Trophoblast cell (in vitro differentiated cells and primary cell): ENCODE data around the gene VOPP1.
A peak's percentile ranks its signal among the peaks of the same experiment; 100 is the strongest.

ENCODE experiments used
- DNase-seq, 2 donors: peaks; one replicate each; pipeline ENCODE4 v3.0.0-alpha.2; 2016
- H2AFZ ChIP-seq: 2 replicates; pipeline ENCODE4 v1.6.1; 2013; ENCODE audit warnings: low read length, moderate library complexity, mild to moderate bottlenecking; ENCODE audit not compliant: insufficient read depth, poor library complexity
- H2AK5ac ChIP-seq: 2 replicates; pipeline ENCODE4 v1.6.1; 2013; ENCODE audit warnings: mild to moderate bottlenecking, low read length
- H2BK120ac ChIP-seq: 2 replicates; pipeline ENCODE4 v1.6.1; 2013; ENCODE audit warnings: low read length, mild to moderate bottlenecking, moderate library complexity; ENCODE audit not compliant: insufficient read depth, poor library complexity
- H2BK12ac ChIP-seq: 2 replicates; pipeline ENCODE4 v1.6.1; 2013; ENCODE audit warnings: mild to moderate bottlenecking, low read length, moderate library complexity
- H2BK5ac ChIP-seq: 2 replicates; pipeline ENCODE4 v1.6.1; 2013; ENCODE audit warnings: low read length, low read depth, moderate library complexity, mild to moderate bottlenecking; ENCODE audit not compliant: poor library complexity
- H3K14ac ChIP-seq: 2 replicates; pipeline ENCODE4 v1.6.1; 2013; ENCODE audit warnings: mild to moderate bottlenecking, low read length
- H3K18ac ChIP-seq: 2 replicates; pipeline ENCODE4 v1.6.1; 2013; ENCODE audit warnings: mild to moderate bottlenecking, low read length
- H3K23ac ChIP-seq: 2 replicates; pipeline ENCODE4 v1.6.1; 2013; ENCODE audit warnings: low read length
- H3K27ac ChIP-seq: 2 replicates; pipeline ENCODE4 v1.5.1; 2013; ENCODE audit warnings: low read depth, mild to moderate bottlenecking, inconsistent platforms, low read length, moderate library complexity
- H3K27me3 ChIP-seq: 2 replicates; pipeline ENCODE4 v1.6.1; 2013; ENCODE audit warnings: inconsistent platforms, mild to moderate bottlenecking, low read length, moderate library complexity; ENCODE audit not compliant: insufficient read depth
- H3K36me3 ChIP-seq, 2 experiments: 1 replicate in 1 of 2; 2 replicates in 1 of 2; pipeline ENCODE4 v1.6.1; 2013; ENCODE audit warnings: low read length in 2 of 2, mild to moderate bottlenecking in 2 of 2, moderate library complexity in 1 of 2; ENCODE audit not compliant: insufficient read depth in 2 of 2, control insufficient read depth in 1 of 2
- H3K4ac ChIP-seq: 2 replicates; pipeline ENCODE4 v1.6.1; 2013; ENCODE audit warnings: low read depth, mild to moderate bottlenecking, low read length, moderate library complexity
- H3K4me1 ChIP-seq, 2 experiments: 1 replicate in 1 of 2; 2 replicates in 1 of 2; pipeline ENCODE4 v1.6.1; 2013; ENCODE audit warnings: low read length in 2 of 2, mild to moderate bottlenecking in 2 of 2, moderate library complexity in 1 of 2; ENCODE audit not compliant: insufficient read depth in 2 of 2, control insufficient read depth in 1 of 2
- H3K4me2 ChIP-seq: 2 replicates; pipeline ENCODE4 v1.6.1; 2013; ENCODE audit warnings: inconsistent platforms, mild to moderate bottlenecking, low read length, moderate library complexity
- H3K4me3 ChIP-seq: 2 replicates; pipeline ENCODE4 v1.5.1; 2013; ENCODE audit warnings: mild to moderate bottlenecking, low read depth, low read length, inconsistent platforms
- H3K79me1 ChIP-seq: one replicate; pipeline ENCODE4 v1.6.1; 2013; ENCODE audit warnings: low read length
- H3K79me2 ChIP-seq: 2 replicates; pipeline ENCODE4 v1.6.1; 2013; ENCODE audit warnings: low read length, mild to moderate bottlenecking; ENCODE audit not compliant: control insufficient read depth, insufficient read depth, poor library complexity
- H3K9ac ChIP-seq: 2 replicates; pipeline ENCODE4 v1.6.1; 2013; ENCODE audit warnings: mild to moderate bottlenecking, low read length
- H3K9me3 ChIP-seq: 2 replicates; pipeline ENCODE4 v1.6.1; 2013; ENCODE audit warnings: low read depth, mild to moderate bottlenecking, control low read depth, inconsistent platforms, low read length; ENCODE audit not compliant: insufficient read depth
- H4K12ac ChIP-seq: 2 replicates; pipeline ENCODE4 v1.6.1; 2013; ENCODE audit warnings: low read depth, mild to moderate bottlenecking, low read length, moderate library complexity
- H4K8ac ChIP-seq: 2 replicates; pipeline ENCODE4 v1.6.1; 2013; ENCODE audit warnings: low read depth, mild to moderate bottlenecking, low read length, moderate library complexity
- H4K91ac ChIP-seq: one replicate; pipeline ENCODE4 v1.6.1; 2013; ENCODE audit warnings: low read depth, mild to moderate bottlenecking, low read length, moderate library complexity
- WGBS: extraction: QIAGEN DNeasy Blood & Tissue Kit; methylation state at CpG from one replicate; pipeline ENCODE4 v1.1.7; 2013; ENCODE audit warnings: missing lambda C conversion rate; ENCODE audit not compliant: insufficient read length, insufficient coverage; ENCODE audit errors: extremely low coverage; 5-methylcytosine and 5-hydroxymethylcytosine counted together

Gene VOPP1

DNA sequence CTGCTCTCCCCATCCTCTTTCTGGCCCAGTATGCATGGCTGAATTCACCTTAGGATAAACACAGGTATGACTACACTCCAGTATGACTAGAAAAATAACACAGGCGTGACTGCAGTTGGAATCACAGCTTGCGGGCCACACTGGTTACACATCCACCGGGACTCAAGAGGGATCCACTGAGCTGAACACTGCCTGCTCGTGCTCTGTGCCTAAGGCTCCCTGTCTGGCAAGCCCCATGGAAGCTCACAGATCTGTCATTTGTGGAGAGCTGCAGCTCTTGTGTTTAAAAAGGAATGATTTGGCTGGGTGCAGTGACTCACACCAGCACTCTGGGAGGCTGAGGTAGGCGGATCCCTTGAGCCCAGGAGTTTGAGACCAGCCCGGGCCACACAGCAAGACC, 26.8 kb downstream of the VOPP1 start:
- Histone ChIP-seq H2BK5ac (no peak overlapping the region), H3K27me3 (no peaks in the 10 kb centered on the region), H3K27ac (no peak overlapping the region), H3K36me3 (no peaks in the 10 kb centered on the region), H3K14ac (no peak overlapping the region), H3K9me3 (peaks cover 1% of the 10 kb centered on the region), H3K4me3 (no peak overlapping the region), H3K4me1 (peaks cover 0 to 4% of the 10 kb centered on the region in 2 experiments), H2BK120ac (no peak overlapping the region), H3K18ac (no peak overlapping the region), H3K4me2 (no peak overlapping the region), H4K91ac (no peak overlapping the region), H4K8ac (no peak overlapping the region), H2AFZ (no peak overlapping the region), H3K9ac (no peak overlapping the region), H3K23ac (no peak overlapping the region), H4K12ac (no peak overlapping the region), H3K4ac (no peak overlapping the region), H2AK5ac (no peak overlapping the region), H2BK12ac (no peak overlapping the region), H3K79me1 (no peaks in the 10 kb centered on the region), H3K79me2 (no peaks in the 10 kb centered on the region)
- DNase-seq = peak; percentile 56 to 66
- WGBS = no CpG with 5 or more reads among the region's 6 CpGs

DNA sequence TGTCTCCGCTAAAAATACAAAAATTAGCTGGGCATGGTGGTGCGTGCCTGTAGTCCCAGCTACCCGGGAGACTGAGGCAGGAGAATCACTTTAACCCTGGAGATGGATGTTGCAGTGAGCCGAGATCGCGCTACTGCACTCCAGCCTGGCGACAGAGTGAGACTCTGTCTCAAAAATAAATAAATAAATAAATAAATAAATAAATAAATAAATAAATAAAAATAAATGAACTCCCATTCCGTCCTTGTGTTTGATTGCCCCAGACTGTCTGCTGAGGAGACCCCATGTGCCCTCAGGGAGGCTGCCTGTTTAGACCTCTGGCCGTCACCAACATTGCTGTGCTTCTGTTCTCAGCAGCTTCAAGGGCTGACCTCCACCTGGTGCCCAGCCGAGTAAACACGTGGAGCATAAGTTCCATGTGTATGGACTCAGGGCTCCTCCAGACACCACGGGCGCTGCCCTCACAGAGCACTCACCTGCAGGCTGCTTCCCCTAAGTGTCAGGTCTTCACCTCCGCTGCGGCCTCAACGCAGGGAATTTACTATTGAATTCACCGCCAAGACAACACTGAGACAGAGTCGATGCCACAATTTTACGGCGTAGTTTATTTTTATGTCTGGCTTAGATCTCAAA, 32.0 kb downstream of the VOPP1 start:
- Histone ChIP-seq H3K23ac (no peak overlapping the region), H3K9me3 (peaks cover 1% of the 10 kb centered on the region), H3K27ac (no peak overlapping the region), H4K91ac (no peak overlapping the region), H2AFZ (no peak overlapping the region), H3K14ac (no peak overlapping the region), H4K12ac (no peak overlapping the region), H3K79me1 (no peaks in the 10 kb centered on the region), H3K4me1 (peaks cover 0 to 2% of the 10 kb centered on the region in 2 experiments), H3K9ac (no peak overlapping the region), H3K27me3 (no peaks in the 10 kb centered on the region), H3K4me2 (no peak overlapping the region), H2BK5ac (no peak overlapping the region), H2AK5ac (no peak overlapping the region), H3K79me2 (no peaks in the 10 kb centered on the region), H3K4ac (no peak overlapping the region), H4K8ac (no peak overlapping the region), H3K4me3 (no peak overlapping the region), H3K18ac (no peak overlapping the region), H3K36me3 (no peaks in the 10 kb centered on the region), H2BK120ac (no peak overlapping the region), H2BK12ac (no peak overlapping the region)
- no peak for DNase-seq
- no CpG with 5 or more reads among the region's 20 CpGs for WGBS

DNA sequence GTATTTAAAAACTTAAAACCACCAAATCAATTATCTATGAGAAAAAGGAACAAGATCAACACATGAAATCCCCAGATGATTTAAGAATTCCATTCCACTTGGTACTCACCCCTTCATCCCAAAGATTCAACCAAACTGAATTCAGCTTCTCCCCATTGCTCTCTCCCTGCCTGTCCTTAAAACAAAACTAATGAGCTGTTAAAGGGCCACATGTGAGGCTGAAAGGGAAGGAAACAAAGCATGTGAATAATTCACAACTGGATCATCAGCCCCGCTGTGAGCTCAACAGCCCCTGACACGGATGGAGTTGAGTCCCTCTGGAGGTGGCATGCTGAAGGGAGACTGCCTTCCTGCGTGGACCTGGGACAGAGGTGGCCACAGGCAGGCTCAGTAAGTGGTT, 32.9 kb downstream of the VOPP1 start:
- Histone ChIP-seq H3K4me3 (no peak overlapping the region), H3K4ac (no peak overlapping the region), H2BK5ac (no peak overlapping the region), H2BK120ac (no peak overlapping the region), H3K9me3 (peaks cover 1% of the 10 kb centered on the region), H3K14ac (no peak overlapping the region), H3K4me1 (peaks cover 2 to 3% of the 10 kb centered on the region in 2 experiments), H2AFZ (no peak overlapping the region), H3K18ac (no peak overlapping the region), H3K79me1 (no peaks in the 10 kb centered on the region), H3K79me2 (no peaks in the 10 kb centered on the region), H4K8ac (no peak overlapping the region), H2BK12ac (no peak overlapping the region), H3K23ac (no peak overlapping the region), H2AK5ac (no peak overlapping the region), H3K27ac (no peak overlapping the region), H3K9ac (no peak overlapping the region), H4K12ac (no peak overlapping the region), H3K4me2 (no peak overlapping the region), H4K91ac (no peak overlapping the region), H3K36me3 (no peaks in the 10 kb centered on the region), H3K27me3 (no peaks in the 10 kb centered on the region)
- no peak for DNase-seq
- WGBS = no CpG with 5 or more reads among the region's 3 CpGs

DNA sequence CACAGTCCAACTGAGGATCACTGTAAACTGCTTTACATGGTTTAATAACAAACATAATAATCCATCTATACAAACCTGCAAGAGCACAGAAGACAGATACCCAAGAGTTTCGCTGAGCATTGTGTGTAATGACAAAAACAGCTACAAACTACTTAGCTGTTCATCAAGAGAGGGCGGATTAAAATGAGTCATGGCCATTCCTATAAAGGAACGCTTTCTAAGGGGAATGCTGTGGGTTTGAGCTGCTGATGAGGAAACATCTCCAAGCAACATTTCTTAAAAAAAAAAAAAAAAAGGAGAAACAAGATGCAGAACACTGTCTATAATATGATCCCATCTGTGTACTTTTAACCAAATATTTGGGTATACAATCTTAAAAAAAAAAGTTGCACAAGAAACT, 33.8 kb downstream of the VOPP1 start:
- Histone ChIP-seq H2BK5ac (no peak overlapping the region), H3K4me1 (peaks cover 3 to 5% of the 10 kb centered on the region in 2 experiments), H4K8ac (no peak overlapping the region), H3K4me3 (no peak overlapping the region), H2AK5ac (no peak overlapping the region), H3K9ac (no peak overlapping the region), H2BK120ac (no peak overlapping the region), H3K79me1 (no peaks in the 10 kb centered on the region), H3K27me3 (no peaks in the 10 kb centered on the region), H4K12ac (no peak overlapping the region), H3K23ac (no peak overlapping the region), H3K27ac (no peak overlapping the region), H3K9me3 (no peaks in the 10 kb centered on the region), H3K79me2 (no peaks in the 10 kb centered on the region), H3K18ac (no peak overlapping the region), H4K91ac (no peak overlapping the region), H3K4me2 (no peak overlapping the region), H3K14ac (no peak overlapping the region), H2BK12ac (no peak overlapping the region), H2AFZ (no peak overlapping the region), H3K4ac (no peak overlapping the region), H3K36me3 (no peaks in the 10 kb centered on the region)
- no CpG with 5 or more reads among the region's 3 CpGs for WGBS
- peak; percentile 40 to 85 for DNase-seq
